GM10847 (cell line): ENCODE measurements around the gene ACSS3.

Experiments
- POLR2A ChIP-seq: IDR thresholded peaks from 2 replicates; pipeline ENCODE4 v1.6.1; 2011; ENCODE audit not compliant: insufficient read length; ENCODE audit errors: extremely low read depth

The ACSS3 gene

GRCh38 chr12:81077686-81078441 is at the start of gene ACSS3:
ACSS3 (plus strand) TSS chr12:81078079; CDS start chr12:81078121, 42 bp downstream.
- TF ChIP-seq POLR2A, result no peak

DNA sequence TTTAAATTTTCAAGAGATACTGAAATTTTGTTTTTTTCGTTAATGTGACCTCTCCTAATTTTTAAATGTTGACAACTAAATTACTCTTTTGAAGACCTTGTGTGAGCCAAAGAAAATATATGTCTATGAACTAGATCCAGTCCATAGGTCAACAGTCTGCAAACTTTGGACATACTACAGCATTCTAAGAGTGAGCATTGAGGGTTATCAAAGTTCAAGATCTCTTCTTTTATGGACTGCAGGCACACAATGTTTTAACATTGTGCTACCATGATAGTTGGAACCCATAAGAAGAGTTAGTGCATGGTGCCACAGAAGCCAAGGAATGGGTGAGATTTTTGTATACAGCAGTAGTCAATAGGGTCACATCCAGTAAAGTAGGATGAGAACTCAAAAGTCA is 43.0 kb upstream of the ACSS3 start:
- no peak for TF ChIP-seq POLR2A

DNA sequence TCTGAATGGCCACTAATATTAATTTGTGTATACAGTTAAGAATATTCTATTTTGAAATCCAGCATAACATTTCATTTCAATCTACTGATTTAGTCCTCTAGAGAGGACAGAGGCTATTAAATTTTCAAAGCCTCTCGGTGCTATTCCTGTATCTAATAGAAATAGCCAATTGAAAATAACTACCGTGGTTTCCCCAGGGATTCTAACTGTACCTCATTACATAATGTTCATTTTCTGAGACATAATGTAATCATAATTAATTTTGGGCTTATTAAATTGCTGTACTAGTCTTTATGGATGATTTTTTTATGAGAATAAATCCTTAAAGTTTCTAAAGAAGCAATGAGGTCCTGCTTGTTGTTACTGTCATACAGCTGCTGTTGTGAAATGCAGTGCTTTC is 38.6 kb upstream of the ACSS3 start:
- no peak for TF ChIP-seq POLR2A

DNA sequence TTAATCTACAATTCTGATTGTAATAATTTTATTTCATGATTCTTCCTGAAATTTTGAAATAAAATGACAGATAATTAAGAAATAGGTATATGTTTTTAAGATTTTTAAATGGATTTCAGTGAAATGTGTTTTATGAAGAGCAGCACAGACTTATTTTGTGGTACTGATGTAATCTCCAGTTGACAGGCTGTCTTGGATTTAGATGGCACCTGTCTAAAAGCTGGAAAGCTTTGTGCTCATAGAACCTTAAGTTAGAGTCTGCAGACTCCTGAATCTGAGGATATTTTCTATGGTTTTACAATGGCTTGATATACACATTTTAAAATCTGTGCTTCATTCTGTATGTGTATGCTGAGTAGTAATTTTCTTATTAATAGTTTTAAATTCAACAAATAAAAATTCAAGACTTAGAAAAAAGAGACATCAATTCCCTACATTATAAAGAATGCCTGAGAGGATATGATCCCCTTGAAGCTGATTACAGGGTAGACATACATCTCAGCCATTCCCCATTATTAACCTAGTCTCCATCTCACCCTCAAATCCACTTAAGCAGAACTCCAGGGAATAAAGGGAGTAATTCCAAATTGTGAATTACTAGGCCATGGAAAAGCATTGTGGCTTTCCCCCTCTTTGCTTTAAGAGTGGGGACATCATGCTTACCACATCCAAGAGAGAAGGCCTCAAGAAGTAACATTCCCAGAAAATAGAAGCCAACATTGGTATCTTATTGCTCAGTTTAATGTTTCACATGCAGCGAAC is 33.7 kb upstream of the ACSS3 start:
- TF ChIP-seq POLR2A, result no peak

DNA sequence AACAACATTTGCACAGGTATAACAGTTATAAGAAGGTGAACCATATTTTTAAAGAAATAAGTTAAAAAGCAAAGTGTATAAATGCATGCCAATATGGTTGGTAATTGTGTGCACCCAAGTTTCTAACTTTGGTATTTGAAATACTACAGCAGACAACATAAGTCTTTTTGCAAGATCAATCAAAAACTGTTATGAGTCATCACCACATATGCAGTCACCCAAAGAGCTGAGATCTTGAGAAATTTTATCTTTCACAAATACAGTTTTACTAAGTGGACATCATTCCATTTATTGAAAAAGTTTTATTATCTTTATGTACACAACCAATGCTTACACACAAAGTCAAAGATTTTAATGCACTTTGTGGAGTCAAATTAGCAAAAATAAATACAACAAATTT is 7.0 kb upstream of the ACSS3 start:
- no peak for TF ChIP-seq POLR2A

DNA sequence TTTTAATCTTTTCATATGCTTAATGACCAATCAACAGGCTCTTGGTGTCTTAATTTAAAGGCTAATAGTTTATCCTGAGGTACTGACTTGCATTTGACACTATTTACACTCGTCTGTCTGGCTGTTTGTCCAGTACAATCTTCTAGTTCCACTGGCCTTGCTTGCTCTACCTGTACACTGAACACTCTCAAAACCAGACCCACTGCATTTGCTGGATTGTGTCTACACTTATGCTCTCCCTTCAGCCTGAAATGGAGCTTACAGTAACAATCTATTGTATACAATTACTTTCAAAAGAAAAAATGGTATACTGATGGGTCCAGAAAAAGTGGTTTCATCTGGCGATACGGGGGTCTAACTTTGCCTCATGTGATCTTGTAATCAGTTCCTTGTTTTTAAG is 2.3 kb upstream of the ACSS3 start:
- no peak for TF ChIP-seq POLR2A

GRCh38 chr12:81077329-81077685 is 572 bp upstream of the ACSS3 start:
- TF ChIP-seq POLR2A, result no peak

DNA sequence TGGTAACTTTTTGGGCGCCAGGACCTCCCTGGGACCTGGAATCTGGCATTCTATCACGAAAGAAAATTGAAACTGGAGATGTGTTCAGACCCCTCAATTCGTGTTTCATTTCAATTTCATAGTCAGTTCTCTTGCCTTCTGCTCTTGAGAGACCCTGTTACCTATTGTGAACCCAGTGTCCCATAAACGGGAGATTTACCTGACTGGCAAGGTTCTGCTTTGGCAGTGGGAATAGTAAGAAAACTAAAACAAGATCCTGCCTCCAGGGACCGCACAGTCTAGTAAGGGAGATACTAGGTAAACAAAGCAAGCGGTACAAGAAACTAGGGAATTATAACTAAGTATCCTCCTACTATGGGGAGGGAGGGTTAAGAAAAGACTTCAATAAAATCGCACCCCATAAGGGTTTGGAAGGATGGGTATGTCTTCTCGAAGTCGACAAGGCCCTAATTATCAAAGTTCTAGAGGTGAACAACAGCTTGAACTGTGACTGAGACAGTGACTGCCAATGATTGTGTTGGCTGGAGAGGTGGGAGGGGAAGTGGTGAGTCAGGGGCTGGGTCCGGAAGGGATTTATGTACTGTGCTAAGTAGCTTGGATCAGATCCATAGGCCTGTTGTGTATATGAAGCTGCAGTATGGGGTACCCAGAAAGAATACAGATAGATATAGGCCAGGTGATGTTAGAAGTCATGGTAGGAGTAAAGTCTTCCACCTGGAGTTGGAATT is 754 bp downstream of the ACSS3 start:
- no peak for TF ChIP-seq POLR2A

DNA sequence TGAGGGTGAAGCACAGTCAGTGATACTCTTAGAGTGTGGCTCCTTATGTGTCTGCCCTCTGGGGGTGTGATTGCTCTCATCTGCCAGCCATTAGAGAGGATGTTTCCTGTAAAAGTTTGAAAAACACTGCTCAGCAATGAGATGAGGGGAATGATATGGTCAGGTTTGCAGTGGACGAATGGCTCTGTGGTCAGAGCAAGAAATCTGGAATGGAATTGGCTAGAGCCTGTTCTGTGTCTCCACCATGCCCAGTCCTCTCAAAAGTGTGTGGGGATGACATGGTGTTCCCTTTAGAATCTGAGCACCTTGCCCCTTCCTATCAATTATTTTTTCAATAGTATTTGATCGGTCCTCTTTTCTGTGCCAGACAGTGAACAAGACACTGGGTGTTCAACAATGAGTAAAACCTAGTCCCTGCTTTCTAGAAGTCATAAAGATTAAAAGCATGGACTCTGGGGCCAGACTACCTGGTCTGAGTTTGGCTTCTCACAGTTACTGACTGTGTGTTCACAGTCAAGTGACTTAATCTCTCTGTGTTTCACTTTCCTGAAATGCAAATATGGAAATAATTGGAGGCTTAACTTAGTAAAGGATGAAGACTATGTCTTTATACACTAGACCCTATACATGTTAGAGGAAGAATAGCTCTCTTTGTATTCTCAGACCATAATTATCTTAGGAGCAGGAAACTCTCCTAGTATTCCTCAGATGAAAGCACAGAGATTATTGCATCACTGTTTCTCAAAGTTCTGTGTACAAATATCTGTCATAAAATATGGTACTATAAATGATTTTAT is 1.6 kb downstream of the ACSS3 start:
- no peak for TF ChIP-seq POLR2A

DNA sequence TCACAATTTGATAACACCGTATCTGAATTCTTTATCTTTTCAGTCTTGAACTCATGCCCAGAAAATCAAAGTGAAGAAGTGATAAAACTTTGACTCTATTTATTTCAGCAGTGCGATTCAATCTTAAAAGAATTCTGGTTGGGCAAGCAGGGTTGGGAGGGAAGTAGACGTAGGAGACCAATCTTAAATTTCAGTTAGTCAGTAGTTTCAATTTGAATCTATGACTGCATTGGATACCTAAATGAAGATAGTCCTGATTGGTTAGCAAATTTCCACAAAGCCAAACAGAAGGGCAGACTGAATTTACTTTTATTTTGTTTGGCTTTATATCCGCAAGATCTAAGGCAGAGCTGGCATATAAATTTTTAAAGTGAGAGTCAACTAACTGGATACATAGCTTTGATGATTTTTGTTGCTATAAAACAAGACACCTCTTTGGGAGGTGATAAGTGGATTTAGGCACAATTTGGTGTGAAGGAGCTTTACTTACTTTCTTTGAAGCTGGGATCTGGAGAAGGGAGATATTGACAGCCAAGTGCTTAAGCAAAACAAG is 2.6 kb downstream of the ACSS3 start:
- TF ChIP-seq POLR2A, result no peak

DNA sequence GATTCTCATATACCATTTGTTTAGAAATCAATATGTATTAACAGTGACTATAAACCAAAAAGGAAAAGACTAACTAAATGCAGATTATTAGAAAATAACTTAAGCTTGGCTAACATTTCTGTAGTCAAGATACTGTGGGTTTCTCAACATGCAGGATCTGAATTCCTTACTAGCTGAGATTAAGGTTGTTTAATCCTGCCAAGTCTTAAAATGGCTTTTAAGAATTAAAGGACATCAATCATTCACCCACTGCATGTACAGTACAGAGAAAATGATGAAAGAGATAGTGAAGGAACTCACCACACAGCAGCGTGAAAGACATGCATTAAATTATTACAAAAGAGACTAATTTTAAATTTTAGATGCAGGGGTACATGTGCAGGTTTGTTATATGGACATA is 3.8 kb downstream of the ACSS3 start:
- no peak for TF ChIP-seq POLR2A

DNA sequence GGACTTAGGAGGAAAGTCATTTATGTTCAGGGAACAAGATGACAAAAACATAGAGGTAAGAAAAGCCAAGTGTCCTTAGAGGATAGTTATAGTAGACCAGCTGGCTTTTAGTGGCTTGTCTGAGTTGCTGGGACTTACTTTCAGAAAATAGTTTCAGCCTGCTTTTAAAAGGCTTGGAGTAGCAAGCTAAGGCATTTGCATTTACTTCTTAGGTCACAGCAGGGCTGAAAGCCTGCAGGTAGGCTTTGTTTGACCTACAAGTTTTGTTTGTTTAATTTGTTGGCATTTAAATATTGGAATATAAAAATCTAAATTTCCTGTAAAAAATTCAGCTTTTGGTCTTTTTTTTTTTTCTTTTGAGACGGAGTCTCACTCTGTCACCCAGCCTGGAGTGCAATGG is 5.1 kb downstream of the ACSS3 start:
- no peak for TF ChIP-seq POLR2A

DNA sequence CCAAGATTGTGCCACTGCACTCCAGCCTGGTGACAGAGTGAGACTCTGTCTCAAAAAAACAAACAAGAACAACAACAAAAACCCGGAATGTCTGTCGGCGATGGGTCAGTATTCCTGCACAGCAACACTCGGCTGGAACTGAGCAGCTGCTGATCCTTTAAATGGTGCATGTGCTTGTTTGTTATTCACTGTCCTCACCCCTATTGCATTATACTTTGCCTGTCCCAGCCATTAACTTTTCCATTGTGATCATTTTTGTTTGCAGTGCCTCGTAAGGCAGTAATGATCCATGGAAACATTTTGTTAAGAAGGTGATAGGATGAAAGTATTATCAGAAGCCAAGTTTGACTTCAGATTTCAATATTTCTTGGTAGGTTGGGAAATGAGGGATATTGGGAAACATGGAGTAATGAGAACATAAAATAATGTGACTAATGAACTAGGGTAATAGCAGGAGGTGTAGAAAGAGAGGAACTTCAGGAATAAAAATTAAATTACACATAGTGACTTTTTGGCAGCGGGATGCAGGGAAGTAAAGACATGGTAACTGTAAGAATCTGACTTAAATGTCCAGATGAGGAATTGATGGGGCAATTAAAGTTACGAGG is 6.1 kb downstream of the ACSS3 start:
- no peak for TF ChIP-seq POLR2A

DNA sequence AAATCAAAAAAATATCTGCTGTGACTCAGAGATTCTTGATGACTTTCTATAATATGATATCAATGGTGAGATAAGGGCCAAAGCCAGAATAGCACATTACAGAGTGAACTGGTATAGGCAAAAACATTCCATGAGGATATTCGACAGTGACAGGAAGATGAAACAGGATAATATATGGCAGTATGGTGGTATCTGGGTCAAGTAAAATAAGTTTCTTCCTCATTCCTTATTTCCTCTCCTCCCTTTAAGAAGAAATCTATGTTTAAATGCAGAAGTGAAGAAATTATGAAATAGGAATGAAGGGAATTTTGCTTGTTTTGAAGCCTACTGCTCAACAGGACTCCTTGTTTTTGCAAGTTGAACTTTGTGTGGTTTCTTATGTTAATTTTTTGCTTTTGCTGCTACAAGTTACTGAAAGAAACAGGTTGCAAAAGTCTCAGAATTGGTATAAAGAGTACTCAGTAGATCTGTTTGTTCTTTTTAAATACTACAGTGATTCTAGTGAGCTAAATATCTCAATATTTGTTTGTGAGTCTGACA is 7.0 kb downstream of the ACSS3 start:
- TF ChIP-seq POLR2A, result no peak
